Smooth muscle cell (in vitro differentiated cells): ENCODE data around the gene LHX6. TPM values are rescaled to one million over a fixed set of nuclear protein-coding genes. Genes with fewer than 3 reads are reported as not detected.
A peak's percentile ranks its signal among the peaks of the same experiment; 100 is the strongest.

Experiments
- DNase-seq: peaks from one replicate; lab custom pipeline; 2025; ENCODE audit not compliant: unreplicated experiment; lab: John Stamatoyannopoulos, UW
- H2AFZ ChIP-seq: fragments of 200-600 bp; sonication (generic); 2 replicates; pipeline ENCODE4 v1.6.0; 2016; ENCODE audit warnings: antibody characterized with exemption, low read depth, mild to moderate bottlenecking
- H3F3A ChIP-seq: fragments of 200-600 bp; sonication (generic); 2 replicates; pipeline ENCODE4 v1.6.0; 2017; ENCODE audit warnings: antibody characterized with exemption, low read depth
- H3K27ac ChIP-seq: fragments of 200-600 bp; sonication (generic); 2 replicates; pipeline ENCODE4 v1.5.1; 2016; ENCODE audit warnings: low read depth, mild to moderate bottlenecking
- H3K27me3 ChIP-seq: fragments of 200-600 bp; sonication (generic); 2 replicates; pipeline ENCODE4 v1.6.1; 2016; ENCODE audit warnings: low read depth, mild to moderate bottlenecking
- H3K36me3 ChIP-seq: fragments of 200-600 bp; sonication (generic); 2 replicates; pipeline ENCODE4 v1.5.1; 2016; ENCODE audit warnings: low read depth
- H3K4me1 ChIP-seq: fragments of 200-600 bp; sonication (generic); 2 replicates; pipeline ENCODE4 v1.5.1; 2016; ENCODE audit warnings: low read depth
- H3K4me2 ChIP-seq: fragments of 200-600 bp; sonication (generic); 2 replicates; pipeline ENCODE4 v1.6.0; 2016; ENCODE audit warnings: mild to moderate bottlenecking
- H3K4me3 ChIP-seq: fragments of 200-600 bp; sonication (generic); 2 replicates; pipeline ENCODE4 v1.5.1; 2016; ENCODE audit warnings: mild to moderate bottlenecking
- H3K79me2 ChIP-seq: fragments of 200-600 bp; sonication (generic); 2 replicates; pipeline ENCODE4 v1.6.0; 2016; ENCODE audit warnings: low read depth, mild to moderate bottlenecking
- H3K9ac ChIP-seq: fragments of 200-600 bp; sonication (generic); 2 replicates; pipeline ENCODE4 v1.6.0; 2016; ENCODE audit warnings: low read depth
- H3K9me3 ChIP-seq: fragments of 200-600 bp; sonication (generic); replicated peaks from 2 replicates; pipeline ENCODE4 v1.5.1; 2016; ENCODE audit warnings: low read depth
- H4K20me1 ChIP-seq: fragments of 200-600 bp; sonication (generic); 2 replicates; pipeline ENCODE4 v1.6.0; 2016; ENCODE audit warnings: low read depth
- CTCF ChIP-seq: fragments of 200-600 bp; sonication (generic); IDR thresholded peaks from 2 replicates; pipeline ENCODE4 v1.5.1; 2017; ENCODE audit warnings: borderline replicate concordance, mild to moderate bottlenecking, antibody characterized with exemption; ENCODE audit not compliant: insufficient read depth, poor library complexity, severe bottlenecking
- WGBS: methylation state at CpG from one replicate; pipeline ENCODE4 v1.1.7; 2016; ENCODE audit warnings: low lambda C conversion rate; 5-methylcytosine and 5-hydroxymethylcytosine counted together
- polyA plus RNA-seq: library from polyadenylated mRNA; unstranded; fragments of >200 nt; fragmentation: Nextera tagmentation; extraction: Ambion mirVana; gene quantifications from 2 replicates; pipeline ENCODE4 v1.2.1, GENCODE V29; 2016
- total RNA-seq: library from RNA; depleted of rRNA; stranded (reverse); fragments of >200 nt; gene quantifications from 2 replicates; pipeline ENCODE4 v1.2.3, GENCODE V29; 2014

The LHX6 gene
- total and polyA plus RNA-seq, 2 experiments from 2014 or later, result not detected

GRCh38 chr9:122226758-122227574, 1.8 kb downstream of the LHX6 start:
- WGBS, result 4% methylated on average over 52 of the region's 59 CpGs
- no peak overlapping the region for H3K9ac ChIP-seq
- H3K4me3 ChIP-seq, result no peak overlapping the region
- peak overlapping the region; percentile 94 for H3K4me2 ChIP-seq
- TF ChIP-seq CTCF, result no peak
- H3K9me3 ChIP-seq, result no peaks in the 10 kb centered on the region
- H2AFZ ChIP-seq, result no peak overlapping the region
- DNase-seq, result no peak
- H4K20me1 ChIP-seq, result no peaks in the 10 kb centered on the region
- no peaks in the 10 kb centered on the region for H3F3A ChIP-seq
- no peaks in the 10 kb centered on the region for H3K36me3 ChIP-seq
- peaks cover 11% of the 10 kb centered on the region for H3K4me1 ChIP-seq
- no peak overlapping the region for H3K27ac ChIP-seq
- H3K79me2 ChIP-seq, result no peaks in the 10 kb centered on the region
- peaks cover 100% of the 10 kb centered on the region for H3K27me3 ChIP-seq

- Histone ChIP-seq H4K20me1 (no peaks in the 10 kb centered on the region), H3K79me2 (no peaks in the 10 kb centered on the region), H3K9ac (no peak overlapping the region), H3K9me3 (no peaks in the 10 kb centered on the region), H3K36me3 (no peaks in the 10 kb centered on the region), H3K4me2 (no peak overlapping the region), H3K27me3 (peaks cover 100% of the 10 kb centered on the region), H3K27ac (no peak overlapping the region), H3K4me3 (no peak overlapping the region), H3F3A (no peaks in the 10 kb centered on the region), H2AFZ (no peak overlapping the region), H3K4me1 (peaks cover 11% of the 10 kb centered on the region)
- TF ChIP-seq CTCF, result no peak
- 23% methylated on average over 51 of the region's 51 CpGs for WGBS
- DNase-seq, result no peak
Measured at GRCh38 chr9:122226142-122226757, 2.5 kb downstream of the LHX6 start.

GRCh38 chr9:122225312-122226141, 3.2 kb downstream of the LHX6 start:
- H4K20me1 ChIP-seq, result no peaks in the 10 kb centered on the region
- H3K27me3 ChIP-seq, result peaks cover 100% of the 10 kb centered on the region
- no peak for TF ChIP-seq CTCF
- no peaks in the 10 kb centered on the region for H3K79me2 ChIP-seq
- H2AFZ ChIP-seq, result no peak overlapping the region
- no peak overlapping the region for H3K9ac ChIP-seq
- no peak overlapping the region for H3K27ac ChIP-seq
- WGBS, result 70% methylated on average over 51 of the region's 51 CpGs
- H3K4me1 ChIP-seq, result peaks cover 11% of the 10 kb centered on the region
- H3K4me3 ChIP-seq, result no peak overlapping the region
- H3K9me3 ChIP-seq, result no peaks in the 10 kb centered on the region
- no peak for DNase-seq
- no peaks in the 10 kb centered on the region for H3K36me3 ChIP-seq
- no peaks in the 10 kb centered on the region for H3F3A ChIP-seq
- no peak overlapping the region for H3K4me2 ChIP-seq
